CD4-positive, alpha-beta T cell (primary cell): ENCODE data around the gene CIDEB. TPM values are rescaled to one million over a fixed set of nuclear protein-coding genes. Genes with fewer than 3 reads are reported as not detected.

ENCODE experiments used
- ATAC-seq: fragments of 200-7000 bp; cut with Tn5 transposase; one replicate; pipeline ENCODE4 v1.10.0; 2022; ENCODE audit warnings: mild to moderate bottlenecking; ENCODE audit not compliant: poor library complexity
- CTCF ChIA-PET: fragments of 350-600 bp; sonication (Branson Sonifier 250); formaldehyde crosslinking; loops from one replicate; lab custom pipeline; 2021; ENCODE audit warnings: antibody characterized with exemption, inconsistent platforms; lab: Charles Lee
- POLR2A ChIA-PET: fragments of 350-600 bp; sonication (Branson Sonifier 250); formaldehyde crosslinking; loops from one replicate; lab custom pipeline; 2021; ENCODE audit warnings: antibody characterized with exemption, inconsistent platforms; lab: Charles Lee
- DNase-seq, 14 experiments: peaks; one replicate each; pipeline ENCODE4 v3.0.0-alpha.2; 2013 to 2020; ENCODE audit warnings: mixed read lengths in 2 of 14
- H3K27ac ChIP-seq, 2 donors: one replicate each; pipeline versions ENCODE4 v1.5.1 to v1.7.0; 2013; ENCODE audit warnings: low read length in 2 of 2, low read depth in 1 of 2, mild to moderate bottlenecking in 1 of 2
- H3K27me3 ChIP-seq, 2 experiments: 1 replicate in 1 of 2; 2 replicates in 1 of 2; pipeline versions ENCODE4 v1.6.1 to v1.7.0; 2013; ENCODE audit warnings: low read length in 2 of 2, control low read depth in 1 of 2, mild to moderate bottlenecking in 1 of 2, moderate library complexity in 1 of 2; ENCODE audit not compliant: insufficient read depth in 2 of 2, control insufficient read depth in 1 of 2
- H3K36me3 ChIP-seq: one replicate; pipeline ENCODE4 v1.6.1; 2013; ENCODE audit warnings: low read length, control low read depth; ENCODE audit not compliant: insufficient read depth
- H3K4me1 ChIP-seq: one replicate; pipeline ENCODE4 v1.6.1; 2013; ENCODE audit warnings: low read length, control low read depth; ENCODE audit not compliant: insufficient read depth
- H3K4me3 ChIP-seq: one replicate; pipeline ENCODE4 v1.5.1; 2013; ENCODE audit warnings: mild to moderate bottlenecking, low read length, moderate library complexity
- H3K9me3 ChIP-seq, 2 experiments: 1 replicate in 1 of 2; 2 replicates in 1 of 2; pipeline versions ENCODE4 v1.6.1 to v1.7.0; 2013; ENCODE audit warnings: low read length in 2 of 2, mild to moderate bottlenecking in 2 of 2, control low read depth in 1 of 2, moderate library complexity in 1 of 2; ENCODE audit not compliant: control insufficient read depth in 1 of 2, insufficient read depth in 1 of 2
- H3K27ac Mint-ChIP-seq: one replicate; pipeline ENCODE4 v1.8.0; 2020; ENCODE audit warnings: mixed read lengths
- H3K27me3 Mint-ChIP-seq: one replicate; pipeline ENCODE4 v1.8.0; 2021; ENCODE audit warnings: mixed read lengths
- H3K36me3 Mint-ChIP-seq: one replicate; pipeline ENCODE4 v1.8.0; 2021; ENCODE audit warnings: low read depth, mixed read lengths
- H3K4me1 Mint-ChIP-seq: one replicate; pipeline ENCODE4 v1.8.0; 2021; ENCODE audit warnings: low read depth, mixed read lengths
- H3K4me3 Mint-ChIP-seq: one replicate; pipeline ENCODE4 v1.8.0; 2020; ENCODE audit warnings: mild to moderate bottlenecking, mixed read lengths
- H3K9me3 Mint-ChIP-seq: one replicate; pipeline ENCODE4 v1.8.0; 2020; ENCODE audit warnings: mixed read lengths
- intact Hi-C, 2 experiments: fragments of 100-400 bp; cut with DNase I in 1 of 2; cut with micrococcal nuclease in 1 of 2; formaldehyde crosslinking; loops; one replicate each; pipeline versions ENCODE4 v1.15.1 to v1.9.0; 2023 to 2025; cut with DNase I, micrococcal nuclease
- total RNA-seq, 174 experiments: library from RNA in 2 of 174; stranded (reverse) in 2 of 174; gene quantifications; one replicate each; pipeline ENCODE4 v1.2.3 and lab custom pipeline; 2021 to 2026
- TF ChIP-seq, protein P1 (sequence below): fragments of 200-600 bp; IDR thresholded peaks from one replicate; pipeline ENCODE4 v1.8.0; 2022; ENCODE audit warnings: antibody characterized with exemption, mild to moderate bottlenecking

Gene CIDEB
- total RNA-seq, 2 experiments from 2014 or later: 7.4 to 9.2 TPM

DNA sequence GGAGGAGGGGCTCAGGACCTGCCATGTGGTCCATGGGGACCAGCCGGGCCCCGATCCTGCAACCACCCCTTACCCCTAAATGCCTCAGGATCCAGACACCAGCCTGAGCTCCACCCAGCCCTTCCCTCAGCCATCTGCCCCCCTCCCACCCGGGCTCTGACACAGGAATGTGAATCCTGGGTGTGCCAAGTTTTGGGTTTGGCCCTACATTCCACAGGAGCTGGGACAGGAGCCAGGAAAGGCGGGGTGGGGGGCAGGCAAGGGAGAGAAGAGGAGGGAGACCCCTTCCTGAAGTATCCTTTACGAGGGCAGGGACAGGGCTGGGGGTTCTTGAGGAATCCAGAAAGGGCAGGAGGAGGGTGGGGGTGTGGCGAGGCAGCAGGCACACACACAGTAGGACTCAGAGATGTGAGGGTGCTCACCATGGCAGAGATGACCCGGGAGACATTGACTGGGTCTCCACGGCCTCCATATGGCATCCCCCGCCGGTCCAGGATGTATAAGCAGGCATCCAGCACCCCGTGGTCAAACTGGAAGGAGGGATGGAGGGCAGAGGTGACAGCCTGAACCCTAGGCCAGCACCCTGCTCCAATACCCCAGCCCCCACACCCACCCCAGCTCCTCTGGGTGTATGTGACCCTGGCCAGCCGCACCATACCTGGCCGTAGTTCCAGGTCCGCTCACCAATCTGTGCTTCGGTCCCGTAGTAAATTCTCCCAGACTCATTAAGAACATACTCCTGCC lies 48.3 kb downstream of the CIDEB start:
- H3K9me3 ChIP-seq: no peaks in the 10 kb centered on the region
- Mint-ChIP-seq H3K4me1 (no peaks in the 10 kb centered on the region), H3K36me3 (peaks cover 56% of the 10 kb centered on the region), H3K9me3 (no peaks in the 10 kb centered on the region), H3K4me3 (no peak overlapping the region), H3K27me3 (no peaks in the 10 kb centered on the region), H3K27ac (no peak overlapping the region)
- DNase-seq (no peak), ATAC-seq (no peak)
- TF ChIP-seq, protein P1, sequence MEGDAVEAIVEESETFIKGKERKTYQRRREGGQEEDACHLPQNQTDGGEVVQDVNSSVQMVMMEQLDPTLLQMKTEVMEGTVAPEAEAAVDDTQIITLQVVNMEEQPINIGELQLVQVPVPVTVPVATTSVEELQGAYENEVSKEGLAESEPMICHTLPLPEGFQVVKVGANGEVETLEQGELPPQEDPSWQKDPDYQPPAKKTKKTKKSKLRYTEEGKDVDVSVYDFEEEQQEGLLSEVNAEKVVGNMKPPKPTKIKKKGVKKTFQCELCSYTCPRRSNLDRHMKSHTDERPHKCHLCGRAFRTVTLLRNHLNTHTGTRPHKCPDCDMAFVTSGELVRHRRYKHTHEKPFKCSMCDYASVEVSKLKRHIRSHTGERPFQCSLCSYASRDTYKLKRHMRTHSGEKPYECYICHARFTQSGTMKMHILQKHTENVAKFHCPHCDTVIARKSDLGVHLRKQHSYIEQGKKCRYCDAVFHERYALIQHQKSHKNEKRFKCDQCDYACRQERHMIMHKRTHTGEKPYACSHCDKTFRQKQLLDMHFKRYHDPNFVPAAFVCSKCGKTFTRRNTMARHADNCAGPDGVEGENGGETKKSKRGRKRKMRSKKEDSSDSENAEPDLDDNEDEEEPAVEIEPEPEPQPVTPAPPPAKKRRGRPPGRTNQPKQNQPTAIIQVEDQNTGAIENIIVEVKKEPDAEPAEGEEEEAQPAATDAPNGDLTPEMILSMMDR: no peak
- H3K4me1 ChIP-seq: no peaks in the 10 kb centered on the region
- CTCF ChIA-PET: no interaction called here
- H3K36me3 ChIP-seq: peaks cover 27% of the 10 kb centered on the region
- H3K27me3 ChIP-seq: no peaks in the 10 kb centered on the region
- H3K27ac ChIP-seq: no peak overlapping the region
- intact Hi-C loops: no loop called here
- H3K4me3 ChIP-seq: no peak overlapping the region
- POLR2A ChIA-PET: interaction anchor here (0.7 kb wide), 1 partner anchor 17 kb away, joined by 3 read pairs; the partner anchor contains the start of gene TINF2

DNA sequence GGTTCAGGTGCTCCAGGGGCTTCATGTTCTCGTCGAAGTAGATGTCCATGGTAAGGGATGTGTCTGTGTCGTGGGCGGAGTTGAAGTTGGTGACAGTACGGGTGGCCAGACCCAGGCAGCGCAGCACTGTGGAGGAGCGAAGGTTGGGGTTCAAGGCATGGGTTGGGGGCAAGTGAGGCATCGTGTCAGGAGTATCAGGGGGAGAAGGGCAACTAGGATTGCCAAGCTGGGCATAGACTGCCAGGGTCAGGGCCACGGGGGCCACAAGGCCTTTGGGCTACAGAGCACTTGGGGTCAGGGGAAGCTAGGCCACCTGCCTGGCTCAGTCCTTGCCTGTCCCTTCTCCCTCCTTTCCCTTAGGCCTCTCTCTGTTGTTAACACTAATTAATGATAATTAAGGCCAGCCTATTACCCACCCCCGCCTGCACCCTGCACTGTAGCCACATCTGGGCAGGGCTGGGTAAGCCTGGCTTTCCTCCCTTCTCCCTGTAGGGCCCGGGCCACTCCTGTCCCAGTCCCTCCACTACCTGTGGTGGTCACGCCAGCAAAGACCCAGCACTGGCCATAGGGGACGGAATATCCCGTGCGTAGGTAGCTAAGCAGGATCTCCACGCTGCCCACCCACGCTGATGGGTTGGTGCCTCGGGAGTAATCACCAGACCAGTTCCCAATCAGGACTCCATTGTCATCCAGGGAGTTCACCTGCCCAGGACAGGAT lies 49.1 kb downstream of the CIDEB start:
- DNase-seq (no peak), ATAC-seq (no peak)
- Mint-ChIP-seq H3K27ac (no peak overlapping the region), H3K4me1 (no peaks in the 10 kb centered on the region), H3K9me3 (no peaks in the 10 kb centered on the region), H3K36me3 (peaks cover 56% of the 10 kb centered on the region), H3K4me3 (no peak overlapping the region), H3K27me3 (no peaks in the 10 kb centered on the region)
- TF ChIP-seq, protein P1: no peak
- no peak overlapping the region for H3K27ac ChIP-seq
- H3K9me3 ChIP-seq: no peaks in the 10 kb centered on the region
- intact Hi-C loops: no loop called here
- POLR2A ChIA-PET: interaction anchor here (0.7 kb wide), 1 partner anchor 16 kb away, joined by 3 read pairs; the partner anchor contains the start of gene TINF2
- H3K27me3 ChIP-seq: no peaks in the 10 kb centered on the region
- CTCF ChIA-PET: no interaction called here
- no peak overlapping the region for H3K4me3 ChIP-seq
- no peaks in the 10 kb centered on the region for H3K4me1 ChIP-seq
- H3K36me3 ChIP-seq: peaks cover 28% of the 10 kb centered on the region

DNA sequence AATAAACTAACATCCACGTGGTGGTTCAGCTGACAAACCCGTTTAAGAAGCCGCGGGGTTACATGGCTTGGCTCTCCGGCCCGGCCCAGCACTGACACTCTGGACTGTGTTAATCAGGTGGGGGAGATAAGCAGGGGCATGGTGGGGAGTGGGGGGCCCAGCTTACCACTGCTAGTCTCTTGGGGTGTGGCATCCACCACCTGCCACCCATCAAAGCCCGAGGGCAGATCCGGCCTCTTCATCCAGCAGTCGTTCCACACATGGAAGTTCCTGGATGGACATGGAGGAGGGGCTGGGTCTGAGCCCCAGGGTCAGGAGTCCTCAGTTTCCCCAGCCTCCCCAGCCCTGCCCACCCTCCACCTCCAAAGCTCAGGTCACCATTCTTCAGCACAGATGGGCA lies 49.7 kb downstream of the CIDEB start:
- CTCF ChIA-PET: interaction anchor here (0.7 kb wide), 1 partner anchor 15 kb away, joined by 4 read pairs; the partner anchor contains the start of gene TINF2
- H3K4me1 Mint-ChIP-seq: no peaks in the 10 kb centered on the region

More for the DNA sequence above, 49.7 kb downstream of the CIDEB start:
- Histone ChIP-seq H3K27ac (no peak overlapping the region), H3K4me1 (no peaks in the 10 kb centered on the region), H3K36me3 (peaks cover 26% of the 10 kb centered on the region), H3K4me3 (no peak overlapping the region), H3K27me3 (no peaks in the 10 kb centered on the region), H3K9me3 (no peaks in the 10 kb centered on the region)
- H3K27ac Mint-ChIP-seq: no peak overlapping the region
- TF ChIP-seq, protein P1: no peak
- no peak for ATAC-seq
- intact Hi-C loops: no loop called here
- H3K36me3 Mint-ChIP-seq: peaks cover 58% of the 10 kb centered on the region
- no peaks in the 10 kb centered on the region for H3K27me3 Mint-ChIP-seq
- POLR2A ChIA-PET: no interaction called here
- H3K9me3 Mint-ChIP-seq: no peaks in the 10 kb centered on the region
- no peak for DNase-seq
- H3K4me3 Mint-ChIP-seq: no peak overlapping the region
